HCT116 (cell line): Measurements from ENCODE around the gene PRPSAP1. TPM values are rescaled to one million over a fixed set of nuclear protein-coding genes. Genes with fewer than 3 reads are reported as not detected.

Experiments
- ATAC-seq: fragments of 200-7000 bp; cut with Tn5 transposase; 2 replicates; pipeline ENCODE4 v1.9.1; 2020; ENCODE audit warnings: mild to moderate bottlenecking, moderate library complexity
- BruUV-seq: library from RNA; stranded (reverse); fragments of 400-500 nt; replicated peaks from 2 replicates; lab custom pipeline; 2021; lab: Mats Ljungman, UMichigan
- CTCF ChIA-PET: fragments of 300-600 bp; sonication (Branson Sonifier 250); formaldehyde crosslinking; loops from one replicate; lab custom pipeline; 2021; ENCODE audit warnings: antibody characterized with exemption; lab: Charles Lee
- POLR2A ChIA-PET: fragments of 300-600, 350-600 bp; sonication (Branson Sonifier 250); formaldehyde crosslinking; loops from one replicate; lab custom pipeline; 2021; ENCODE audit warnings: antibody characterized with exemption; lab: Charles Lee
- RAD21 ChIA-PET, 2 experiments: fragments of 300-600 bp; sonication (Branson Sonifier 250); formaldehyde crosslinking; loops; one replicate each; lab custom pipeline; 2023; ENCODE audit warnings: low total read pairs in 2 of 2; ENCODE audit not compliant: uncharacterized antibody in 2 of 2, unreplicated experiment in 2 of 2, low non-redundant PET in 1 of 2; lab: Charles Lee
- DNase-seq: peaks from one replicate; pipeline ENCODE4 v3.0.0-alpha.2; 2010; ENCODE audit warnings: low read depth, low spot score
- H2AFZ ChIP-seq: fragments of 200-600 bp; shearing (Covaris generic), sonication (generic); 2 replicates; pipeline ENCODE4 v1.6.1; 2017; ENCODE audit warnings: low read depth, mixed run types, mixed read lengths, antibody characterized with exemption, low read length; ENCODE audit not compliant: poor library complexity, severe bottlenecking
- H3K27ac ChIP-seq: 2 replicates; pipeline ENCODE4 v1.5.1; 2012; ENCODE audit warnings: low read depth, low read length
- H3K27me3 ChIP-seq: fragments of 200-600 bp; sonication (generic); 2 replicates; pipeline ENCODE4 v1.6.1; 2016; ENCODE audit warnings: mixed run types, low read length, mixed read lengths; ENCODE audit not compliant: insufficient read depth
- H3K36me3 ChIP-seq, 2 experiments: fragments of 200-500 bp in 1 of 2; fragments of 200-600 bp in 1 of 2; sonication (Bioruptor generic) in 1 of 2; sonication (generic) in 1 of 2; 2 replicates each; pipeline versions ENCODE4 v1.5.1 to v1.6.1; 2014 to 2016; ENCODE audit warnings: low read length in 2 of 2, inconsistent platforms in 1 of 2, mixed read lengths in 1 of 2, mixed run types in 1 of 2; ENCODE audit not compliant: insufficient read depth in 2 of 2, control insufficient read depth in 1 of 2
- H3K4me1 ChIP-seq, 2 experiments: fragments of 200-600 bp in 1 of 2; sonication (generic) in 1 of 2; 2 replicates each; pipeline versions ENCODE4 v1.5.1 to v1.6.1; 2012 to 2017; ENCODE audit warnings: low read length in 2 of 2, inconsistent platforms in 1 of 2, mild to moderate bottlenecking in 1 of 2, mixed read lengths in 1 of 2, mixed run types in 1 of 2, moderate library complexity in 1 of 2; ENCODE audit not compliant: insufficient read depth in 2 of 2, control insufficient read depth in 1 of 2
- H3K4me2 ChIP-seq: fragments of 200-600 bp; sonication (generic); 2 replicates; pipeline ENCODE4 v1.6.1; 2017; ENCODE audit warnings: mixed run types, low read length, mixed read lengths
- H3K4me3 ChIP-seq, 2 experiments: fragments of 200-600 bp in 1 of 2; sonication (generic) in 1 of 2; replicated peaks in 1 of 2; 2 replicates each; pipeline ENCODE4 v1.5.1; 2011 to 2016; ENCODE audit warnings: low read length in 2 of 2, control low read depth in 1 of 2, low read depth in 1 of 2, mild to moderate bottlenecking in 1 of 2, mixed read lengths in 1 of 2, mixed run types in 1 of 2
- H3K79me2 ChIP-seq: fragments of 200-600 bp; sonication (generic); 2 replicates; pipeline ENCODE4 v1.6.1; 2017; ENCODE audit warnings: mild to moderate bottlenecking, mixed run types, low read length, moderate library complexity, mixed read lengths; ENCODE audit not compliant: insufficient read depth
- H3K9ac ChIP-seq: fragments of 200-600 bp; sonication (generic); 2 replicates; pipeline ENCODE4 v1.6.1; 2016; ENCODE audit warnings: low read length, mixed read lengths
- H3K9me2 ChIP-seq: fragments of 200-600 bp; sonication (generic), shearing (Covaris generic); 2 replicates; pipeline ENCODE4 v1.6.1; 2017; ENCODE audit warnings: mixed run types, mild to moderate bottlenecking, moderate library complexity; ENCODE audit not compliant: insufficient read depth
- H3K9me3 ChIP-seq, 2 experiments: fragments of 200-500 bp in 1 of 2; fragments of 200-600 bp in 1 of 2; sonication (Bioruptor generic) in 1 of 2; sonication (generic) in 1 of 2; 2 replicates each; pipeline ENCODE4 v1.6.1; 2014 to 2017; ENCODE audit warnings: low read length in 2 of 2, mixed read lengths in 2 of 2, inconsistent platforms in 1 of 2, low read depth in 1 of 2, mild to moderate bottlenecking in 1 of 2, mixed run types in 1 of 2, moderate library complexity in 1 of 2; ENCODE audit not compliant: control insufficient read depth in 1 of 2, insufficient read depth in 1 of 2
- H4K20me1 ChIP-seq: fragments of 200-600 bp; sonication (generic), shearing (Covaris generic); 2 replicates; pipeline ENCODE4 v1.6.1; 2017; ENCODE audit warnings: mixed run types, mild to moderate bottlenecking, moderate library complexity; ENCODE audit not compliant: insufficient read depth
- EGR1 ChIP-seq: IDR thresholded peaks from 2 replicates; pipeline ENCODE4 v1.6.1; 2012; ENCODE audit warnings: low read depth
- MAX ChIP-seq: IDR thresholded peaks from 2 replicates; pipeline ENCODE4 v1.6.1; 2012
- RAD21 ChIP-seq: IDR thresholded peaks from 2 replicates; pipeline ENCODE4 v1.6.1; 2012; ENCODE audit warnings: low read depth, mild to moderate bottlenecking
- SP1 ChIP-seq: IDR thresholded peaks from 2 replicates; pipeline ENCODE4 v1.6.1; 2012; ENCODE audit warnings: low read depth
- intact Hi-C: fragments of 100-400 bp; cut with micrococcal nuclease; formaldehyde crosslinking; loops from 2 replicates; pipeline ENCODE4 v1.10.0; 2022
- total RNA-seq: library from RNA; stranded (reverse); gene quantifications from one replicate; pipeline ENCODE4 v1.2.1, GENCODE V29; 2021; ENCODE audit not compliant: unreplicated experiment
- TF ChIP-seq, protein P1 (sequence below), 3 experiments: fragments of 200-600 bp in 1 of 3; sonication (generic) in 1 of 3; IDR thresholded peaks in 2 of 3; conservative IDR thresholded peaks in 1 of 3; 2 replicates each; pipeline ENCODE4 v1.5.1; 2012 to 2017; ENCODE audit warnings: low read depth in 2 of 3, low read length in 2 of 3, antibody characterized with exemption in 1 of 3, borderline replicate concordance in 1 of 3, control low read depth in 1 of 3, mild to moderate bottlenecking in 1 of 3, mixed read lengths in 1 of 3, mixed run types in 1 of 3, moderate library complexity in 1 of 3; ENCODE audit not compliant: insufficient read depth in 1 of 3

The PRPSAP1 gene
- total RNA-seq, 1 experiment from 2014 or later: 81.4 TPM

DNA sequence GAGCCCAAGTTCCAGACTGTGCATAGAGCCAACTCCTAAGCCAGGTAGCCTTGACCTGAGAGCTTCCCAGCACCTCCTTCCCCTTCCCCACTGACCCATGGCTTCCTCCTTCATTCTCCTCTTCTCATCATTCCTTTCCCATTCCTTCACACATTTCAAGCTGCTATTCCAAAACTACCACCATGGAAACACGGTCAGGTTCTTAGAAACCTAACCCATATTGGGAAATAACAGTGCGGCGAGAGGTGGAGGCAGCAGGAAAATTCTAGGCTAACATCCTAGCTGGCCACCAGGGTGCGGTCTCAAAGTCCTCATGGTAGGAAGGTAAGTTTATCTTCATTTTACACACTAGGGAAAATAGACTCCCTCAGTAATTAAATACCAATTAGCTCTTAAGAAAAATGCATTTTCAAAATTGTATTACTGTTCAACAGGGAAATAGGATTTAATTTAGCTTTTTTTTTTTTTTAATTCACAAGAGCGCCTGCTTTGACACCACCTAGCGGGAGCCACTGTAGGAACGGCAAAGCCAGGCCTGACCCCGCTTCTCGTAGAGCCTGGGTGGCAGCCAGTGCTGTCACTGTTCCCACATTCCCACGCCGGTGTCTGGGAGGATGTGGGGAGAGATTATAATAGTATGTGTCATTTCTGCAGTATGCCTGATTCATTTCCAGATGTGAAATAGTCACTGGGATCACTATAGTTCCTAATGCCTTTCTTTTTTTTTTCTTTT is 16.7 kb upstream of the PRPSAP1 start:
- no TSS peak for BruUV-seq
- ChIA-PET CTCF (interaction anchor here (0.9 to 2.8 kb wide), 15 partner anchors 8 to 123 kb away, joined by 3 to 40 read pairs (median 6); partner anchors contain the start of genes PRPSAP1 and SPHK1), POLR2A (interaction anchor here (1.0 to 1.4 kb wide), 2 partner anchors 13 to 17 kb away, joined by 3 to 5 read pairs; partner anchors contain the start of gene PRPSAP1), RAD21 (interaction anchor here (0.6 to 0.7 kb wide), 5 partner anchors 14 to 580 kb away, joined by 3 read pairs; partner anchors contain the start of gene SPHK1 (in 1 of the 2))
- Histone ChIP-seq H2AFZ (peak overlapping the region; percentile 82), H3K36me3 (no peaks in the 10 kb centered on the region), H3K79me2 (no peaks in the 10 kb centered on the region), H3K4me2 (peak overlapping the region; percentile 26), H3K27ac (no peak overlapping the region), H4K20me1 (no peaks in the 10 kb centered on the region), H3K27me3 (no peaks in the 10 kb centered on the region), H3K9ac (no peak overlapping the region), H3K4me3 (no peak overlapping the region), H3K4me1 (peaks cover 7 to 27% of the 10 kb centered on the region in 2 experiments; a peak in 3 of 4 replicates), H3K9me2 (no peaks in the 10 kb centered on the region), H3K9me3 (no peaks in the 10 kb centered on the region)
- DNase-seq (no peak), ATAC-seq (peak; percentile 83)
- no peak for TF ChIP-seq MAX
- TF ChIP-seq, protein P1, sequence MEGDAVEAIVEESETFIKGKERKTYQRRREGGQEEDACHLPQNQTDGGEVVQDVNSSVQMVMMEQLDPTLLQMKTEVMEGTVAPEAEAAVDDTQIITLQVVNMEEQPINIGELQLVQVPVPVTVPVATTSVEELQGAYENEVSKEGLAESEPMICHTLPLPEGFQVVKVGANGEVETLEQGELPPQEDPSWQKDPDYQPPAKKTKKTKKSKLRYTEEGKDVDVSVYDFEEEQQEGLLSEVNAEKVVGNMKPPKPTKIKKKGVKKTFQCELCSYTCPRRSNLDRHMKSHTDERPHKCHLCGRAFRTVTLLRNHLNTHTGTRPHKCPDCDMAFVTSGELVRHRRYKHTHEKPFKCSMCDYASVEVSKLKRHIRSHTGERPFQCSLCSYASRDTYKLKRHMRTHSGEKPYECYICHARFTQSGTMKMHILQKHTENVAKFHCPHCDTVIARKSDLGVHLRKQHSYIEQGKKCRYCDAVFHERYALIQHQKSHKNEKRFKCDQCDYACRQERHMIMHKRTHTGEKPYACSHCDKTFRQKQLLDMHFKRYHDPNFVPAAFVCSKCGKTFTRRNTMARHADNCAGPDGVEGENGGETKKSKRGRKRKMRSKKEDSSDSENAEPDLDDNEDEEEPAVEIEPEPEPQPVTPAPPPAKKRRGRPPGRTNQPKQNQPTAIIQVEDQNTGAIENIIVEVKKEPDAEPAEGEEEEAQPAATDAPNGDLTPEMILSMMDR (IDR thresholded peaks at IDR 0.05 in 2 of 3, conservative IDR thresholded peaks at IDR 0.05 in 1 of 3; ENCODE audit: borderline replicate concordance in 1 of 3, insufficient read depth in 1 of 3, low read depth in 2 of 3, low read length in 2 of 3): peak; percentile 80 to 99 (median 97)
- TF ChIP-seq RAD21: peak; percentile 43
- no peak for TF ChIP-seq SP1
- TF ChIP-seq EGR1: no peak
- intact Hi-C loops: loop anchor here (2.0 kb wide), 1 partner anchor 28 kb away; no protein-coding TSS in a partner anchor
